RWPE2 (cell line): ENCODE measurements around the gene NABP2.

ENCODE experiments used
- ATAC-seq: fragments of 200-7000 bp; cut with Tn5 transposase; 3 replicates; pipeline ENCODE4 v1.9.1; 2021; ENCODE audit warnings: low read depth
- DNase-seq: peaks from one replicate; pipeline ENCODE4 v3.0.0-alpha.2; 2020; ENCODE audit warnings: low spot score
- H3K27ac ChIP-seq: fragments of 450-650 bp; 2 replicates; pipeline ENCODE4 v1.5.1; 2017; ENCODE audit warnings: mild to moderate bottlenecking; ENCODE audit not compliant: poor library complexity, severe bottlenecking
- H3K27me3 ChIP-seq: fragments of 250-450 bp; sonication (Bioruptor Pico); 2 replicates; pipeline ENCODE4 v1.5.1; 2021; ENCODE audit warnings: mild to moderate bottlenecking, moderate library complexity; ENCODE audit not compliant: insufficient read depth, poor library complexity, severe bottlenecking
- H3K36me3 ChIP-seq: fragments of 250-450 bp; sonication (Bioruptor Pico); 2 replicates; pipeline ENCODE4 v1.5.1; 2020; ENCODE audit warnings: low read depth, mild to moderate bottlenecking, moderate library complexity
- H3K4me1 ChIP-seq: fragments of 250-450 bp; sonication (Bioruptor Pico); 2 replicates; pipeline ENCODE4 v1.5.1; 2021; ENCODE audit warnings: mild to moderate bottlenecking, moderate library complexity; ENCODE audit not compliant: insufficient read depth, poor library complexity, severe bottlenecking
- H3K4me3 ChIP-seq: fragments of 250-450 bp; sonication (Bioruptor Pico); 2 replicates; pipeline ENCODE4 v1.5.1; 2021; ENCODE audit warnings: mild to moderate bottlenecking, moderate library complexity; ENCODE audit not compliant: severe bottlenecking
- H3K9me3 ChIP-seq: fragments of 250-450 bp; sonication (Bioruptor Pico); 2 replicates; pipeline ENCODE4 v1.5.1; 2021; ENCODE audit warnings: mild to moderate bottlenecking, moderate library complexity; ENCODE audit not compliant: severe bottlenecking
- TF ChIP-seq, protein P1 (sequence below): fragments of 450-650 bp; IDR thresholded peaks from one replicate; pipeline ENCODE4 v1.5.1; 2017; ENCODE audit warnings: mild to moderate bottlenecking, moderate library complexity; ENCODE audit not compliant: poor library complexity, severe bottlenecking

The NABP2 gene

DNA sequence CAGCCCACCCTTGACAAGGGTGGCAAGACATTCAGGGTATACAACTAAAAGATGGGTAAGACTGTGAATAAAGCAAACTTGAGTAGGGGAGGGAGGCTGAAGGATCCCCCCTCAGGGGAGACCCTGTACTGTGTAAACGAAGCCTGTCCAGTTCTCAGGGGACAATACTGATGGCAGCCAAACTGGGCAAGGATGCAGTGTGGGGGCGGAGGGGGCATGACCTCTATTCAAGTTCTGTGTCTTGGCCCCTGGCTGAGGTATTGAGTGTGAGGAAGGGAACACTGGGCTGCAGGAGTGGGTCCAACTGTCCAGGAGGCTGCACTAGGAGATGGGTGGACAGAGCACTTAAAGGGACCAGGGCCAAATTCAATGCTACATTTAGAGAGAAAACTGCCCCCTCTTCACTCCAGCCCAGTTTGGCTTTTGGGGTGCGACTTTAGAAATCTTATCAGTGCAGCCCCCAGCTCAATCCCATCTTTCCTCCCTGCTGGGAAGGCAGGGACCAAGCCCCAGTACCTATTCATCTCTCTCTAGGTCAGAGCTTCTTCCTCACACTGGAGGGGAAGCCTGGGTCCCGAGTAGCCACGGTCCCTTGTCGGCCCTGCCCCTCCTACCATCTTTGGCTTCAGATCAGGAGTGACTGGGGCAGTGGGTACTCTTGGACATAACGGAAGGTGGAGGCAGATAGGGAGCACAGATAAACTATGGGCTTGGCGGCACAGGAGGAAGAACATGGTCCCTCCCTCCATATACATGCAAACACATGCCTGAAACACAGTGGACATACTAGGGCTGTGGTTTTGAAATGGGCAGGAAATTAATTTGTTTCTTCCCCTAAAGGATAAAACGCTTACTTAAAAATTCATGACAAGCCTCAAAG is 17.5 kb downstream of the NABP2 start:
- TF ChIP-seq, protein P1, sequence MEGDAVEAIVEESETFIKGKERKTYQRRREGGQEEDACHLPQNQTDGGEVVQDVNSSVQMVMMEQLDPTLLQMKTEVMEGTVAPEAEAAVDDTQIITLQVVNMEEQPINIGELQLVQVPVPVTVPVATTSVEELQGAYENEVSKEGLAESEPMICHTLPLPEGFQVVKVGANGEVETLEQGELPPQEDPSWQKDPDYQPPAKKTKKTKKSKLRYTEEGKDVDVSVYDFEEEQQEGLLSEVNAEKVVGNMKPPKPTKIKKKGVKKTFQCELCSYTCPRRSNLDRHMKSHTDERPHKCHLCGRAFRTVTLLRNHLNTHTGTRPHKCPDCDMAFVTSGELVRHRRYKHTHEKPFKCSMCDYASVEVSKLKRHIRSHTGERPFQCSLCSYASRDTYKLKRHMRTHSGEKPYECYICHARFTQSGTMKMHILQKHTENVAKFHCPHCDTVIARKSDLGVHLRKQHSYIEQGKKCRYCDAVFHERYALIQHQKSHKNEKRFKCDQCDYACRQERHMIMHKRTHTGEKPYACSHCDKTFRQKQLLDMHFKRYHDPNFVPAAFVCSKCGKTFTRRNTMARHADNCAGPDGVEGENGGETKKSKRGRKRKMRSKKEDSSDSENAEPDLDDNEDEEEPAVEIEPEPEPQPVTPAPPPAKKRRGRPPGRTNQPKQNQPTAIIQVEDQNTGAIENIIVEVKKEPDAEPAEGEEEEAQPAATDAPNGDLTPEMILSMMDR = no peak
- Histone ChIP-seq H3K36me3 (peaks cover 68% of the 10 kb centered on the region), H3K9me3 (no peaks in the 10 kb centered on the region), H3K27ac (no peak overlapping the region), H3K4me1 (no peaks in the 10 kb centered on the region), H3K27me3 (no peaks in the 10 kb centered on the region), H3K4me3 (no peak overlapping the region)
- ATAC-seq (no peak), DNase-seq (no peak)

DNA sequence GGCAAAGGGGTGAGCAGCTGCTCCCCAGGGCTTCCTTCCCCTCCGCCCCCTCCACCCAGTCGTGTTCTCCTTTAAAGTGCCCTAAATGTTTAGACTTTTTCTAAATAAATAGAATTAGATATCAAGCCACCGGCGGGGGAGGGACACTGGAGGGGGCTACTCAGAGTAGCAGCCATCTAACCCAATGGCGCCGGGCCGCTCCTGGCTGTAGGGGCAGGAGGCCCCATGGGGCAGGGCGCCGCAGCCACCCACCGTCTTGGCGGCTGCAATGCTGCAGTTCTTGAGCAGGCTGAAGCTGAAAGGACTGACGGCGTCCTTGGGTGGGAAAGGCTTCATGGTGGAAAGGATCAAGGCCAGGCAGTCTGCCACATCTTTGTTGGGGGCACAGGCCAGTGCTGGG is 18.8 kb downstream of the NABP2 start:
- H3K27me3 ChIP-seq = no peaks in the 10 kb centered on the region
- no peaks in the 10 kb centered on the region for H3K9me3 ChIP-seq
- ATAC-seq (no peak), DNase-seq (no peak)
- no peaks in the 10 kb centered on the region for H3K4me1 ChIP-seq
- H3K36me3 ChIP-seq = peaks cover 74% of the 10 kb centered on the region
- no peak overlapping the region for H3K27ac ChIP-seq
- no peak overlapping the region for H3K4me3 ChIP-seq
- TF ChIP-seq, protein P1 = no peak

DNA sequence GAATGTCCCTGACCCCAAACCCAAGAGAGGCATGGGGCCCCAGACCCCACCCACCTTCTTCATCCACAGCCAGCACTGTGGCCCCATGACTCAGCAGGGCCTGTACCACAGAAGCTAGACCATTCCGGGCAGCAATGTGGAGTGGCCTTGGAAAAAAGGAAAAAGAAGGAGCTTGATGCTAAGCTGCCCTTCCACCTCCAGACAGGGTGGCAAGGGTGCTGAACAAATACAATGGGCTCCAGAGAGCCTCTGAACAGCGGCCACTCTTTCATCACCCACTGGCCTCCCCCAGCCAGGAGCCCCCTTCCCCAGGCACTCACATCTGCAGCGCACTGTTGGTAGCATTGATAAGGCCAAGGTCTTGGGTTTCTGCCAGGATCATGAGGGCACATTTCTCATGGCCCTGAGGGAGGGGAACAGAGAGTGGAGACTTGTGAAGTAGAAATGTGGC is 19.6 kb downstream of the NABP2 start:
- H3K27me3 ChIP-seq = no peaks in the 10 kb centered on the region
- H3K27ac ChIP-seq = no peak overlapping the region
- no peaks in the 10 kb centered on the region for H3K4me1 ChIP-seq
- no peaks in the 10 kb centered on the region for H3K9me3 ChIP-seq
- H3K36me3 ChIP-seq = peaks cover 82% of the 10 kb centered on the region
- TF ChIP-seq, protein P1 = no peak
- DNase-seq (no peak), ATAC-seq (no peak)
- H3K4me3 ChIP-seq = no peak overlapping the region

DNA sequence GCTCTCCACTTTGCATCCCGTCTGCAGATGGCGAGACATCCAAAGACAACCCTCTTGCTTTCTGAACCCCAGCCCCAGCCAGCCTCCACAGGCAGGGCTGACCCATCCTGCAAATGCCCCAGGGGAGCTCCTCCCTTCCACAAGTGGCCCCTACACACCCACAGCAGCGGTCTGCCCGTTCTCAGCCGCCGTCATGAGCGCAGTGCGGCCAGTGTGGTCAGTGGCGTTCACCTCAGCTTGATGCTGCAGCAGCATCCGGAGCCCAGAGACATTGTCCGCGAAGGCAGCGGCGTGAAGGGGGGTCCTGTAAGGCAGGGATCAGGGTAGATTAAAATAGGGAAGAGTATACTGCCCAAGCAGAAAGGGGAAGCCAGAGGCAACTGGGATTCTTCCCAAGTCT is 20.4 kb downstream of the NABP2 start:
- Histone ChIP-seq H3K4me3 (no peak overlapping the region), H3K9me3 (no peaks in the 10 kb centered on the region), H3K27ac (no peak overlapping the region), H3K27me3 (no peaks in the 10 kb centered on the region), H3K4me1 (no peaks in the 10 kb centered on the region), H3K36me3 (peaks cover 84% of the 10 kb centered on the region)
- DNase-seq = no peak
- TF ChIP-seq, protein P1 = no peak
- no peak for ATAC-seq

- DNase-seq (no peak), ATAC-seq (no peak; the same call in 2 of the 3 replicates)
- peaks cover 84% of the 10 kb centered on the region for H3K36me3 ChIP-seq
- no peak overlapping the region for H3K4me3 ChIP-seq
- H3K27ac ChIP-seq = no peak overlapping the region
- no peaks in the 10 kb centered on the region for H3K9me3 ChIP-seq
- H3K27me3 ChIP-seq = no peaks in the 10 kb centered on the region
- TF ChIP-seq, protein P1 = no peak
- no peaks in the 10 kb centered on the region for H3K4me1 ChIP-seq
These were observed 23.8 kb downstream of the NABP2 start for GRCh38 chr12:56247923-56248322.
